Lung (tissue), 12 donors: ENCODE results near the gene OR4C45. TPM values are rescaled to one million over a fixed set of nuclear protein-coding genes. Genes with fewer than 3 reads are reported as not detected.

Source experiments
- ATAC-seq: fragments of 200-7000 bp; cut with Tn5 transposase; one replicate; pipeline ENCODE4 v1.9.1; 2020; ENCODE audit warnings: moderate number of reproducible peaks; ENCODE audit not compliant: insufficient read depth, low FRiP score
- DNase-seq, 3 donors: peaks; one replicate each; pipeline ENCODE4 v3.0.0-alpha.2; 2013 to 2017
- H3K27ac ChIP-seq, 2 donors: one replicate each; pipeline ENCODE4 v1.5.1; 2013; ENCODE audit warnings: mild to moderate bottlenecking in 2 of 2, moderate library complexity in 2 of 2, control low read depth in 1 of 2, inconsistent platforms in 1 of 2, low read depth in 1 of 2, low read length in 1 of 2
- H3K27me3 ChIP-seq, 3 donors: one replicate each; pipeline ENCODE4 v1.5.1; 2013; ENCODE audit warnings: low read length in 2 of 3; ENCODE audit not compliant: control insufficient read depth in 3 of 3, insufficient read depth in 3 of 3
- H3K36me3 ChIP-seq, 4 donors: one replicate each; pipeline ENCODE4 v1.5.1; 2013; ENCODE audit warnings: low read length in 4 of 4, mild to moderate bottlenecking in 1 of 4, moderate library complexity in 1 of 4; ENCODE audit not compliant: control insufficient read depth in 4 of 4, insufficient read depth in 4 of 4
- H3K4me1 ChIP-seq, 5 donors: one replicate each; pipeline ENCODE4 v1.5.1; 2013; ENCODE audit warnings: low read length in 5 of 5, mild to moderate bottlenecking in 2 of 5, moderate library complexity in 1 of 5; ENCODE audit not compliant: control insufficient read depth in 5 of 5, insufficient read depth in 5 of 5
- H3K4me3 ChIP-seq: one replicate; pipeline ENCODE4 v1.5.1; 2013; ENCODE audit warnings: mild to moderate bottlenecking, control low read depth, moderate library complexity
- H3K9ac ChIP-seq, 2 donors: one replicate each; pipeline ENCODE4 v1.5.1; 2013; ENCODE audit warnings: low read length in 2 of 2, control low read depth in 1 of 2; ENCODE audit not compliant: insufficient read depth in 1 of 2
- H3K9me3 ChIP-seq, 4 donors: one replicate each; pipeline ENCODE4 v1.5.1; 2013; ENCODE audit warnings: low read length in 3 of 4, mild to moderate bottlenecking in 1 of 4, moderate library complexity in 1 of 4; ENCODE audit not compliant: control insufficient read depth in 4 of 4, insufficient read depth in 3 of 4
- polyA plus RNA-seq, 2 donors: library from polyadenylated mRNA; stranded (reverse); fragments of 200-250 nt; gene quantifications; one replicate each; pipeline ENCODE4 v1.2.1, GENCODE V29; 2013
- total RNA-seq, 2 donors: library from RNA; depleted of rRNA in 1 of 2; stranded (reverse); fragments of >200 nt in 1 of 2; gene quantifications; one replicate each; pipeline ENCODE4 v1.2.1, GENCODE V29; 2014 to 2021
- TF ChIP-seq, protein P1 (sequence below): IDR thresholded peaks from 2 replicates; pipeline ENCODE4 v1.5.1; 2012; ENCODE audit warnings: mild to moderate bottlenecking; ENCODE audit errors: control extremely low read depth, extremely low read depth
- donor health status: control.
- donor health status: control.
- donor health status: Bipolar disorder and iron deficiency.
- donor health status: healthy.
- donor health status: DM: yes; HTN: yes; CAD: no.

OR4C45 gene
- total and polyA plus RNA-seq, 4 donors = not detected

DNA sequence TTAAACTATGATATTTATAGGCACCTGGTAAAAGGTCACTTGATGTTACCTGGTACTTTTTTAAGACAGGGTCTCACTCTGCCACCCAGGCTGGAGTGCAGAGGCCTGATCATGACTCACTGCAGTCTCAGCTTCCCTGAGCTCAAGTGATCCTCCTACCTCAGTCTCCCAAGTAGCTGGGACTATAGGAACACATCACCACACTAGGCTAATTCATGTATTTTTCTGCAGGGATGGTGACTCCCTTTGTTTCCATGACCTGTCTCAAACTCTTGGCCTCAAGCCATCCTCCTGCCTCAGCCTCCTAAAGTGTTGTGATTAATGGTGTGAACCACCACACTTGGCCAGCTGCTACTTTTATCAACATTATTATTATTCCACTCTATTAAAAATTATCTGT is 47.6 kb downstream of the OR4C45 start:
- TF ChIP-seq, protein P1, sequence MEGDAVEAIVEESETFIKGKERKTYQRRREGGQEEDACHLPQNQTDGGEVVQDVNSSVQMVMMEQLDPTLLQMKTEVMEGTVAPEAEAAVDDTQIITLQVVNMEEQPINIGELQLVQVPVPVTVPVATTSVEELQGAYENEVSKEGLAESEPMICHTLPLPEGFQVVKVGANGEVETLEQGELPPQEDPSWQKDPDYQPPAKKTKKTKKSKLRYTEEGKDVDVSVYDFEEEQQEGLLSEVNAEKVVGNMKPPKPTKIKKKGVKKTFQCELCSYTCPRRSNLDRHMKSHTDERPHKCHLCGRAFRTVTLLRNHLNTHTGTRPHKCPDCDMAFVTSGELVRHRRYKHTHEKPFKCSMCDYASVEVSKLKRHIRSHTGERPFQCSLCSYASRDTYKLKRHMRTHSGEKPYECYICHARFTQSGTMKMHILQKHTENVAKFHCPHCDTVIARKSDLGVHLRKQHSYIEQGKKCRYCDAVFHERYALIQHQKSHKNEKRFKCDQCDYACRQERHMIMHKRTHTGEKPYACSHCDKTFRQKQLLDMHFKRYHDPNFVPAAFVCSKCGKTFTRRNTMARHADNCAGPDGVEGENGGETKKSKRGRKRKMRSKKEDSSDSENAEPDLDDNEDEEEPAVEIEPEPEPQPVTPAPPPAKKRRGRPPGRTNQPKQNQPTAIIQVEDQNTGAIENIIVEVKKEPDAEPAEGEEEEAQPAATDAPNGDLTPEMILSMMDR = no peak
- no peaks in the 10 kb centered on the region for H3K4me1 ChIP-seq
- H3K4me3 ChIP-seq = no peak overlapping the region
- no peak overlapping the region for H3K27ac ChIP-seq
- H3K27me3 ChIP-seq = no peaks in the 10 kb centered on the region
- peaks cover 0 to 22% (median 10%) of the 10 kb centered on the region in 4 donors for H3K9me3 ChIP-seq
- DNase-seq (no peak), ATAC-seq (no peak)
- H3K9ac ChIP-seq = no peak overlapping the region
- no peaks in the 10 kb centered on the region for H3K36me3 ChIP-seq

Other genes starting within 250 kb of the OR4C45 start
- gene OR4C13, start 80.5 kb upstream of the OR4C45 start, total RNA-seq = not detected
- gene OR4C13, start 80.5 kb upstream of the OR4C45 start, polyA plus RNA-seq = not detected
- gene OR4C12, start 50.3 kb upstream of the OR4C45 start, total RNA-seq = not detected
- not detected for gene OR4C12, start 50.3 kb upstream of the OR4C45 start, polyA plus RNA-seq